ENCODE results near the gene PITPNB.

PITPNB gene

GRCh38 chr22:27827604-27828587, 91.2 kb downstream of the PITPNB start:
- DNase-seq, result no peak

GRCh38 chr22:27825174-27825573, 93.9 kb downstream of the PITPNB start:
- DNase-seq, result no peak

- DNase-seq, result no peak
Observed at GRCh38 chr22:27823221-27823620, 95.8 kb downstream of the PITPNB start.

- DNase-seq, result no peak
Observed at GRCh38 chr22:27820896-27821866, 97.9 kb downstream of the PITPNB start.

GRCh38 chr22:27816552-27816951, 102.5 kb downstream of the PITPNB start:
- DNase-seq, result no peak

- no peak for DNase-seq
Observed at GRCh38 chr22:27815826-27816530, 103.1 kb downstream of the PITPNB start.

- DNase-seq, result no peak
Observed at GRCh38 chr22:27814993-27815392, 104.1 kb downstream of the PITPNB start.

- DNase-seq, result no peak
Observed at GRCh38 chr22:27811778-27812177, 107.3 kb downstream of the PITPNB start.

GRCh38 chr22:27810609-27811151, 108.4 kb downstream of the PITPNB start:
- DNase-seq, result no peak

GRCh38 chr22:27809700-27810608, 109.1 kb downstream of the PITPNB start:
- no peak for DNase-seq

GRCh38 chr22:27809226-27809603, 109.8 kb downstream of the PITPNB start:
- DNase-seq, result no peak

- DNase-seq, result no peak
Observed at GRCh38 chr22:27808451-27809225, 110.4 kb downstream of the PITPNB start.

- DNase-seq, result no peak
Observed at GRCh38 chr22:27805841-27806240, 113.2 kb downstream of the PITPNB start.

- peak; percentile 57 for DNase-seq
Observed at GRCh38 chr22:27804470-27805297, 114.4 kb downstream of the PITPNB start.

GRCh38 chr22:27803841-27804415, 115.1 kb downstream of the PITPNB start:
- DNase-seq, result no peak

GRCh38 chr22:27802346-27803073, 116.5 kb downstream of the PITPNB start:
- no peak for DNase-seq
